Panc1 (cell line): Measurements from ENCODE around the gene PKNOX2. TPM values are rescaled to one million over a fixed set of nuclear protein-coding genes. Genes with fewer than 3 reads are reported as not detected.

Source experiments
- ATAC-seq: fragments of 200-7000 bp; cut with Tn5 transposase; 2 replicates; pipeline ENCODE4 v1.9.1; 2020; ENCODE audit warnings: mild to moderate bottlenecking, moderate library complexity
- BruUV-seq: library from RNA; stranded (reverse); fragments of 400-500 nt; replicated peaks from 2 replicates; lab custom pipeline; 2021; lab: Mats Ljungman, UMichigan
- CTCF ChIA-PET: fragments of 300-600 bp; sonication (Branson Sonifier 250); formaldehyde crosslinking; loops from one replicate; lab custom pipeline; 2022; ENCODE audit warnings: antibody characterized with exemption; lab: Charles Lee
- POLR2A ChIA-PET: fragments of 300-600 bp; sonication (Branson Sonifier 250); formaldehyde crosslinking; loops from one replicate; lab custom pipeline; 2022; ENCODE audit warnings: antibody characterized with exemption; lab: Charles Lee
- DNase-seq: peaks from one replicate; pipeline ENCODE4 v3.0.0-alpha.2; 2010; ENCODE audit warnings: low read depth, low spot score
- H3K27ac ChIP-seq: 2 replicates; pipeline ENCODE4 v1.5.1; 2011; ENCODE audit warnings: mild to moderate bottlenecking, low read length, inconsistent platforms
- H3K27me3 ChIP-seq: fragments of 200-500 bp; sonication (Bioruptor generic); 2 replicates; pipeline ENCODE4 v1.6.0; 2014; ENCODE audit warnings: low read length, inconsistent platforms; ENCODE audit not compliant: control insufficient read depth, insufficient read depth
- H3K36me3 ChIP-seq: fragments of 200-500 bp; sonication (Bioruptor generic); 2 replicates; pipeline ENCODE4 v1.5.1; 2014; ENCODE audit warnings: inconsistent platforms, mild to moderate bottlenecking, low read length, moderate library complexity; ENCODE audit not compliant: control insufficient read depth, insufficient read depth
- H3K4me1 ChIP-seq: 2 replicates; pipeline ENCODE4 v1.5.1; 2011; ENCODE audit warnings: inconsistent platforms, mild to moderate bottlenecking, low read length, moderate library complexity; ENCODE audit not compliant: control insufficient read depth, insufficient read depth
- H3K4me3 ChIP-seq, 2 experiments: 2 replicates each; pipeline ENCODE4 v1.5.1; 2011 to 2012; ENCODE audit warnings: low read depth in 2 of 2, low read length in 2 of 2, mild to moderate bottlenecking in 2 of 2, inconsistent platforms in 1 of 2, moderate library complexity in 1 of 2
- H3K9me3 ChIP-seq: fragments of 200-500 bp; sonication (Bioruptor generic); 2 replicates; pipeline ENCODE4 v1.5.1; 2014; ENCODE audit warnings: low read depth, mild to moderate bottlenecking, inconsistent platforms, low read length, moderate library complexity; ENCODE audit not compliant: control insufficient read depth, insufficient read depth
- CTCF ChIP-seq: fragments of 450-650 bp; IDR thresholded peaks from 2 replicates; pipeline ENCODE4 v1.5.1; 2017; ENCODE audit warnings: mild to moderate bottlenecking
- POLR2AphosphoS5 ChIP-seq: IDR thresholded peaks from 2 replicates; pipeline ENCODE4 v1.6.1; 2012; ENCODE audit warnings: mild to moderate bottlenecking, low read depth, low read length, moderate library complexity
- REST ChIP-seq, 2 experiments: IDR thresholded peaks; 2 replicates each; pipeline ENCODE4 v1.6.1; 2011 to 2012; ENCODE audit warnings: low read depth in 2 of 2, control low read depth in 1 of 2, low read length in 1 of 2, mild to moderate bottlenecking in 1 of 2, moderate library complexity in 1 of 2; ENCODE audit not compliant: insufficient read depth in 1 of 2
- SIN3A ChIP-seq: IDR thresholded peaks from 2 replicates; pipeline ENCODE4 v1.6.1; 2012; ENCODE audit warnings: low read depth, mild to moderate bottlenecking, low read length, moderate library complexity, borderline replicate concordance; ENCODE audit not compliant: insufficient read depth
- TCF7L2 ChIP-seq: IDR thresholded peaks from 2 replicates; pipeline ENCODE4 v1.6.1; 2011; ENCODE audit warnings: mild to moderate bottlenecking, low read depth, low read length, inconsistent platforms
- in situ Hi-C: cut with HindIII; loops from 2 replicates; pipeline ENCODE4 v1.10.0; 2016; ENCODE audit warnings: low sequenced_read_pairs, low pct_unique_long_range_greater_than_20kb
- intact Hi-C: fragments of 100-400 bp; cut with micrococcal nuclease; formaldehyde crosslinking; loops from one replicate; pipeline ENCODE4 v1.10.0; 2022; ENCODE audit not compliant: unreplicated experiment
- total RNA-seq: library from RNA; stranded (reverse); gene quantifications from one replicate; pipeline ENCODE4 v1.2.1, GENCODE V29; 2021; ENCODE audit not compliant: unreplicated experiment

The PKNOX2 gene
- total RNA-seq, 1 experiment from 2014 or later, result not detected

- no peaks in the 10 kb centered on the region for H3K9me3 ChIP-seq
- TF ChIP-seq CTCF (no peak), TCF7L2 (no peak), REST (IDR thresholded peaks at IDR 0.05; ENCODE audit: insufficient read depth in 1 of 2, low read depth in 2 of 2, low read length in 1 of 2) (no peak), SIN3A (no peak), POLR2AphosphoS5 (no peak)
- H3K4me1 ChIP-seq, result no peaks in the 10 kb centered on the region
- no peaks in the 10 kb centered on the region for H3K36me3 ChIP-seq
- no peak overlapping the region for H3K4me3 ChIP-seq
- POLR2A ChIA-PET, result no interaction called here
- CTCF ChIA-PET, result no interaction called here
- DNase-seq (no peak), ATAC-seq (no peak)
- no TSS peak for BruUV-seq
- in situ Hi-C loops (no loop called here), intact Hi-C loops (no loop called here)
- H3K27ac ChIP-seq, result no peak overlapping the region
- peaks cover 7% of the 10 kb centered on the region; the same call in 1 of the 2 replicates for H3K27me3 ChIP-seq
These were observed 35.9 kb downstream of the PKNOX2 start for GRCh38 chr11:125200441-125200840.

GRCh38 chr11:125201525-125202141 lies 37.1 kb downstream of the PKNOX2 start:
- Histone ChIP-seq H3K9me3 (no peaks in the 10 kb centered on the region), H3K4me3 (no peak overlapping the region), H3K4me1 (no peaks in the 10 kb centered on the region), H3K27me3 (peaks cover 13% of the 10 kb centered on the region; the same call in 1 of the 2 replicates), H3K27ac (no peak overlapping the region), H3K36me3 (no peaks in the 10 kb centered on the region; the same call in 1 of the 2 replicates)
- no peak for ATAC-seq
- POLR2A ChIA-PET, result no interaction called here
- DNase-seq, result no peak
- CTCF ChIA-PET, result no interaction called here
- BruUV-seq, result no TSS peak
- intact Hi-C loops (no loop called here), in situ Hi-C loops (no loop called here)
- TF ChIP-seq CTCF (no peak), POLR2AphosphoS5 (no peak), SIN3A (no peak), TCF7L2 (no peak), REST (IDR thresholded peaks at IDR 0.05; ENCODE audit: insufficient read depth in 1 of 2, low read depth in 2 of 2, low read length in 1 of 2) (no peak)
